Suppressor macrophage (primary cell): ENCODE measurements around the gene GID8.
"Not testable (repeated sequence)": the region's sequence is repeated elsewhere in the genome, so short reads cannot be mapped to it uniquely, and the experiment has no call there.

Experiments
- DNase-seq, 4 experiments: peaks; one replicate each; pipeline ENCODE4 v3.0.0-alpha.2; 2020 to 2022

GID8 gene

DNA sequence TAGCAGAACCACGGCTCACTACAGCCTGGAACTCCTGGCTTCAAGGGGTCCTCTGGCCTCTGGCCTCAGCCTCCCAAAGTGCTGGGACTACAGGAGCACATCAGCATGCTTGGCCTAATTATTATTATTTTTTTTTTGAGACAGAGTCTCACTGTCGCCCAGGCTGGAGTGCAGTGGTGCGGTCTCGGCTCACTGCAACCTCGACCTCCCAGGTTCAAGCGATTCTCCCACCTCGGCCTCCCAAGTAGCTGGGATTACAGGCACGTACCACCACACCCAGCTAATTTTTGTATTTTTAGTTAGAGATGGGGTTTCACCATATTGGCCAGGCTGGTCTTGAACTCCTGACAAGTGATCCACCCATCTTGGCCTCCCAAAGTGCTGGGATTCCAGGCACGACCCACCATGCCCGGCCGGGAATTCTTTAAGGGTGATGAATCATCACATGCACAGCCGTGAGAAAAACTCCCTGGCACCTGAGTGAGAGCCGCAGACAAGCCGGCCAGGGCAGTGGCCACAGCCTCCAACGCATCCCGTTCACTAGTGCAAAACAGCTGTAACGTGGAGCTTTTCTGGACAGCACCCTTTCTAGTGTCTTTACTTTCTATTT lies 14.8 kb upstream of the GID8 start:
- DNase-seq, result not testable (repeated sequence)

DNA sequence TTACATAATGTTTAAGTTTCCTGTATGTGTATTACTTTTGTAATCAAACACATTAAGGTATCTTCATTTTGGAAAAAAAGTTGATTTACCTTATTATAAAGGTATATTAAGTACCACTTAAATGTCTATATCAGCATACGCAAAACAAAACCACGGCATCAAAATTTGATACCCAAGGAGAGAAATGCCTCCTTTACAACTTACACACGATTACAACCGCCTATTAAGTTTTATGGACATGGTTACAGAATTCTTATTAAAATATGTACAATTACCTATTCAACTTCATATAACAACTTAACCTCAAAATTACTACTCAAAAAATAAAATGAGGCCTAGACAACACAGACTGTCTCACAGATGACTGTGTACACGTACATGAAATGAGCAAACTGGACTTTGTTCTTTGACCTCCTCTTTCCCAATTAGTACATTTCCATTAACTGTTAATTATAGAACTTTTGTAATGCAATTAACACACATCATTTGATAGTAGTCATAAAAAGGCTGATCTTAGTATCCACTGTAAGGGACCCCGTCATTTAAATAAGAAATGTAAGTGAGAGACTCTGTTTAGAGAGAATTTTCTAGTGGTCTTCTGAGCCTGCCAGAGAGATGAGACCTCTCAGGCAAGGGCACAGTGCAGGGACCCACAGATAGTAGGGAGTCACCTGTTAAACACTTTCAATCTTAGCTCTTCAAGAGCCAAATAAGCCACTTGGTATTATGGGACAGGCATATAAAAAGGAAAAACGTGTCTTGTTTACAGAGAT lies 14.1 kb upstream of the GID8 start:
- no peak for DNase-seq

DNA sequence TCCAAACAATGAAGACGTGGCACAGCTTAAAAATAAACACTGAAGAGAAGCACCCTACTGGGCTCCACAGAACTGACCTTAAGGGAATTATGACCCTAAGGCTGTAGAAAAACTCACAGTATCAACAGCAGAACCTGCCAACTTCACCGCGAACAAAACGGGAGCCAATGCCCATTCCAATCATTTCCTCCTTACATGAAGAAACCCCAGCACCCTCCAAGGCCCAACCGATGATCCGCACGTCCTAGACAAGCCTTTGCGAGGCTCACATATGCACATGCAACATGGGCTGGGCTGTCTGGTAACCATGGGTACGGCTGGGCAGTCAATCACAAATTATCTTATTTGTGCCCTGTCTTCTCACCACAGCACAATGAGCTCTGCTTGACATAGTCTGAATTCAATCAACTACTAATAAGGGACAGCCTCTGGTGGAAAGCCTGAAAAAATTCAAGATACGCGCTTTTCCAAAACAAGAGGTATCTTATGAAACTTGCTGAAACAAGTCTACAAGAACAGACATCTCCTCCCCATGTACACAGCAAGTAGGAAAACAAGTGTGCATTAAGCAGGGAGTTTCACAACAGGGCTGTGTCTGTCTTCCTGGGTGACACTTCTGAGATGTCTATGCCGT lies 13.4 kb upstream of the GID8 start:
- peak in 3 of 4 experiments; percentile 17 to 32 (median 31) for DNase-seq

DNA sequence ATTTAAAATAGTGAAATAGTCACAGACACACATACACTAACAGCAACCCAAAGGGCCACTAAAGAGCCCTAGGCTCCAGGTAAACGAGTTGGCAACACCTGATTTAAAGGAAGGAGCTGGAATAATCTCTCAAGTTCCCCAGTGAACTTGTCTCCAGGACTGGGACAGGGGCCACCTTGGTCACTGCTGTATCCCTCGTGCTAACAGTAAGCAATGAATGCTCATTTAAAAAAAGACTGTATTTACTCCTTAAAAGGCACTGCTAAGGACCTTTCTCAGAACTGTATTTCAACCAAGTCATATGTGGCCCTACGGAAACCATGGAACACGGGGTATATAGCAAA lies 12.9 kb upstream of the GID8 start:
- DNase-seq, result peak in 1 of 4 experiments; percentile 12

DNA sequence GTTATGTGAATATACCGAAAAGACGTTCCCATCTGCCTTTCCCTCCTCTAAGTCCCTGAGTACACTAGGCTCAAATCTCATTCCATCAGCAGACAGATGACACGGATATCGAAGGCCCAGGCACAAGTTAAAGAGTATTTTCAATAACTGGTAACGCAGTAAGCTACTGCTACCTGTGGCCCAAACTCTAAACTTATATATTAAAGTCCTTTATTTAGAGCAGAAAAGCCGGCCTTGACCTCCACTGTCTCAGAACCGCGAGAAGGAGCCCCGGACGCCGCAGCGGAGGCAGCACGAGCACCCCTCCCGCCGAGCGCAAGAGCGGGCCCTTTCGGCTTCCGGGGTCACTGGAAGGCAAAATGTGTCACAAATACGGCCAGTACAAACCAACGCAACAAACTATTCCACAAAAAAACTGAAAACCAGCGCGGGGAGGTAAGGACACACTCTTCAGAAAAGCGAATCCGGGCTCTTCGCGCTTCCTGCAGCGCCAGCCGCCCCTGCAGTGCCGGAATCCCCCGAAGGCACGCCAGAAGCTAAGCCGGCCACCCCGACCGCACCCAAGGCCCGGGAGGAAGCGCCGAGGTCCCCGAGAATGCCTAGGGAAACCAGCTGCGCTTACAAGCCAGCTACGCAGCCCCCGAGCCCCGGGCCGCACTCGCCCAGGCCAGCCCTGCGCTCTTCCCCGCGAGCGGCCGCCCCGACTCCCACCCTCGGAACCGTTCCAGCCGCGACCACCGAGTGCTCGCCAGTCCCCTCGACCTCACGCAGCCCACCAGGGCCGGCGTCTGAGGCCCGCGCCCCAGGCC lies 12.3 kb upstream of the GID8 start:
- peak; percentile 48 to 71 (median 58) for DNase-seq

DNA sequence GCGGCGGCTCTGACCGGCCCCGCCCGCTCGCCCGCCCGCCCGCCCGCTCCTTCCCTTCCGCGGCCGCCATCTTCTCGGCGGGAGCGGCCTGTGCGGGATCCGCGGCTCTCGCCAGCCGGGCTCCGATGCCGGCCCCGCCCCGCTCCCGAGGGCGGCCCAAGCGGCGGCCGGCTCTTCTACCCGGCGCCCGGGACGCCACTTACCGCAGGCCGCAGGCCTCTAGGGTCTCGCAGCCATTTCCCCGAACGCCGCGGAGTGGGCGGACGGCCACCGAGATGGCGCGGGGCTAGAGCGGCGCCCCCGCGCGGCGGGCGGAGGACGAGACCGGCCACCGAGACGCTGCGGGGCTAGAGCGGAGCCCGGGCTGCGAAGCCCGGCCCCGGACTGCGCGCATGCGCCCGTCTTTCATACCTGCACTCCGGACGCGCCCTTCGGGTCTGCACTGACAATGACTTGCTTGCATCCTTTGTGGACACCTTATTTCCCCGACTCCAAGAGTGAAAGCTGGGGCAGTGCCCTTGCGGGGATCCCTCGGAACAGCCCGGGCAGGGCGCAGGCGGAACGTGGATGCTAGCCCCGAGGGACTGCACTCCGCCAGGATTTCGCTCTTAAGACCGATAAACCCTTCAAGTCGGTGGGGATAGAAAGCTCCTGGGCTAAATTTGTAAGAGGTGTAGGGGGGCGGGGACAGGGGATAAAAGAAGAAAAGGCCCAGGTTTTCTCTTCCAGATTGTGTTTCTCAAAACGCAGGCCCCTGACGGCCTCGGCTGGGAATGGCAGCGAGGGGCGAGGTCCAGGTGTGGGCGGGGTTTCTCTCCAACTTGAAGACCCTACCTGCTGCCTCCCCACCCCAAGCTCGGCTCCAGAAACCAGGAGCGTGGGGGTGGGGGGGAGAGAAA lies 11.5 kb upstream of the GID8 start, which contains the start of gene DIDO1:
Gene DIDO1, minus strand, starts transcription at position 277 of the 899 bp plus-strand sequence.
- peak; percentile 90 to 96 (median 93) for DNase-seq

DNA sequence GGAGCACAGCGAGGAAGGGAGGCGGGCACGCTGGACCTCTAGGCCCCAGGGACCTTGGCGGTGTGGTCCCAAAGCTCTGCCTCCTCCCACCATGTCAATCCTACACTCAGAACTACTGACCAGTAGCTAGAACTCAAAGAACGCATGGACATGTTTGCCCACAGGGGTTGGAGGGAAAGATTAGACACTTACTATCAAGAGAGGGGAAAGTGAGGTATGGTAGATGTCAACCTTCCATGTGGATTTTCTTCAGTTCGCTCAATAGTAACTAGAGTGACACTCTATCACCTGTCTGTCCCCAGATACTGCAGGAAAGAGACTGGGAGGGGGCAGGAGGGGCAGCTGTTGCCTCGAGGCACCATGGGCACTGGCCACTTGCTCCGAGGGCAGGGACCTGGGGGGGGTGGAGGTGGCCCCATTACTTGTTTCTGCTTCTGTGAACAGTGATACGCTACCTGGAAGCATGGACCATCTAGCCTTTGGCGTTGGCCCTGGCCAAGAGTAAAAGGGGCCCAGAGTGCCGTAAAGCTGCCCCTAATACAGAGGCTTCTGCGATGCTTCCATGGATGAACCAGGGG lies 10.7 kb upstream of the GID8 start:
- DNase-seq, result no peak

DNA sequence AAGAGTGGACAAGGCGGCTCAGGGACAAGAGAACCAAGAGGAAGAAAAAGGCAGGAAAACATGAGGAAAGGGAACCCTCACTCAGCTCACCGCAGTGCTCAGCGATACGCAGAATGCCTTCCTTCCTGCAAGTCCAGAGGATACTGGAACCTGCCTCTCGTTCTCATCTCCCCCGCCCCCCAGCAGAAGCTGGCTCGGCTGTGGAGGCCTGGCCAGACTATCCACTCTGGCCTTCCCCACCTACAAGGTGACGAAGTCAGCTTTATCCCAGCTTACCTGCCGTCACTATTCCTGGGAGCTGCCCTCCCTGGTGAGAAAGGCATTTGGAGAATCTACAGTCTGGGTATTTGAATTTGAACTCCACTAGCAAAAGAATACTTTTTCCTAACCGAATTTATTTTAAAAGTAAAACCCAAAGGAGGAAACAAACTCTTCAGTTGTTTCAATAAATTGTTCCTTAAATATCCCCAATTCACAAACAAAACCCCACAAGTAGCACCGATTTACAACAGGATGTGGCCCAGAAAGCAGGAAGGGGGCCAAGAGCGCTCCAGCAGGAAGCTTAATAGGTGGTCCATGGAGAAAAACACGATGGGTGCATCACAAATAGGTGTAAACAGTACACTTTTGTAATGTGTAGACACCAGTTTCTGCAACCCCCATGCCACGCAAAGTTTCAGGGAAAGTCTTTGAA lies 9.6 kb upstream of the GID8 start:
- peak in 3 of 4 experiments; percentile 27 to 46 (median 36) for DNase-seq

DNA sequence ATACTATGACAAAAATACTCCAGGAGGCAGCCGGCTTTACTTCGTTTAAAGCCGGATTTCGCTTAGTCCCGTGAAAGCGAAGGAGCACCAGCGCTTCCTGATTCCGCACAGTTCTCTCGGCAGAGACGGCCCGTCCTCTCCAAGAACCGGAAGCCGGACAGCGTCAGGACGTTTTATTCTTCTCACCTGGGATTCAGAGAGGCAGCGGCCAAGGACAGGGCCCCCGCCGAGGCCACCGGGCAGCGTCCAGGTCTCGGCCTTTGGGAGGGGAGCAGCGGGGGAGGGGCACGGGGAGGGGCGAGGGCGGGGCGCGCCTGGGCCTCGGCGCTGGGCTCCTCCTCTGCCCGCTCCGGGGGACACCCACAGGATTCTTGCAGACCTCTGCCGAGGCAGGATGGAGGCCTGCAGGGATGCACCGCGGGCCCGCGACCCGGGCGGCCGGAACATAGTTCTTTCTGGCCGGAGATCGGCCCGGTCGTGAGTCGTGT lies 8.9 kb upstream of the GID8 start:
- DNase-seq, result peak; percentile 67 to 82 (median 78)

DNA sequence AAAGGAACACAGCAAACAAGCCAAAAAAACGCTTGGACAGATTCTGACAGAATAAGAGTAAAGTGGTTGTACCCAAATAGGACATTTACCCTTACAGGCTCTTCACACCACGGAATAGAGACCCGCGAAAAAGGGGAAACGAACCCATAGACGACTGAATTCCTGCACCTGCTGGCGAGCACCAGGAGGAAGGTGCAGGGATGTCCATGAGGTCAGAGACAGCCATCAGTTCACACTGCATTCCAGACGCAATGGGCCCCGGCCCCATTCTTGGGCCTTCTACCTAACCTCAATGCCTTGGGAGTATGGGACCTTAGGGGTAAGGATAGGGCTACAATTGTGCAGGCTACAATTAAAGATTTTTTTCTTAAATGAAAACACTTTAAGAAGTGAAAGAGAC lies 6.5 kb upstream of the GID8 start:
- no peak for DNase-seq

DNA sequence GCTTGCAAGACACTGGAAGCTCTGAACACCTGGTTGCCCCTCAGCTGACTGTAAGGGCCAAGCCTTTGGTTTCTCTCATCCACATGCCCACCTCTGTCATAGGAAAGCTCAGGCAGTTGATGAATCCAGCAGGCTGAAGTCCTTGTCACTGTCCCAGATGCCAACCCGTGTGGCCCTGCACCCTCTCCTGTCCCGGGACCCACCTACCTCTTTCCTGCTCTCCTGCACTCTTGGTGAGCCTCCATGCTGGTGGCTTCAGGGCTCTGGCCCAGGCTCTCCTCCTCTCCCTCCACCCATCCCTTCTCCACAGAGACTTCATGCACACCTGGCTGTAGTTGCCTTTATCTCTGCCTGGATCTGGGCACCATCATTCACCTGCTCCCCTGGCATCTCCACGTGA lies 4.0 kb upstream of the GID8 start:
- no peak for DNase-seq

DNA sequence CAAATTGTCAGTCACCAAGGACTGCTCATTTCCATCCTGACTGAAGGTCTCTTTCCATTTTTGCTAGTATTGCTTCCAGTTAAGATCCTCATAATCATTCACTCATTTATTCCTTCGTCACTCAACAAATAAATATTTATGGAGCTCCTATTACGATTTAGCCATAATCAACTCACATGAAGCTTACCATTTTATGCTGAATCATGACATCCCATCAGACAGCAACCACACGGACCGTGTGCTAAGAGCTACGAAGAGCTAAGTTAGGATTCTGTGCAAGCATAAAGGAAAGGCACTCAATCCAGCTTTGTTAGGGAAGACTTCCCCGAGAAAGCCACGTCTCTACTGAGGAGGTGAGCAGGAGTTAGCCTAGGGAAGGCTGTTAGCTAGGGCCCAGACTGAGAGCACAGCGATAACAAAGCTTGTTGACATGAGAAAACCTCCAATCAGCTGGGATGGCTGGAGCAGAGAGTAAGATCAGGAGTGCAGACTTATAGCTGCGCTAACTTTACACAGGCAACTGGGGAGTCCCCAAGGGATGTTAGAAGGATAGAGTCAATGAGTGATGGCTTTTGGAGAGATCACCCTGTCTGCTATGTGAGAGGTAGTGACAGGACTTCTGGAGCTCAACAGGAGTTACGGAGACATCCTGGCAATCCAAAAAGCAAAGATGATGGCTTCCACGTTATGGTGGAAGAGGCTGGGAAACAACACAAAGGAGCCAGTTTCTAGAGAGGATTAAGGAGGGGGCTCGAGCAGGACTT lies 2.6 kb upstream of the GID8 start:
- no peak for DNase-seq

DNA sequence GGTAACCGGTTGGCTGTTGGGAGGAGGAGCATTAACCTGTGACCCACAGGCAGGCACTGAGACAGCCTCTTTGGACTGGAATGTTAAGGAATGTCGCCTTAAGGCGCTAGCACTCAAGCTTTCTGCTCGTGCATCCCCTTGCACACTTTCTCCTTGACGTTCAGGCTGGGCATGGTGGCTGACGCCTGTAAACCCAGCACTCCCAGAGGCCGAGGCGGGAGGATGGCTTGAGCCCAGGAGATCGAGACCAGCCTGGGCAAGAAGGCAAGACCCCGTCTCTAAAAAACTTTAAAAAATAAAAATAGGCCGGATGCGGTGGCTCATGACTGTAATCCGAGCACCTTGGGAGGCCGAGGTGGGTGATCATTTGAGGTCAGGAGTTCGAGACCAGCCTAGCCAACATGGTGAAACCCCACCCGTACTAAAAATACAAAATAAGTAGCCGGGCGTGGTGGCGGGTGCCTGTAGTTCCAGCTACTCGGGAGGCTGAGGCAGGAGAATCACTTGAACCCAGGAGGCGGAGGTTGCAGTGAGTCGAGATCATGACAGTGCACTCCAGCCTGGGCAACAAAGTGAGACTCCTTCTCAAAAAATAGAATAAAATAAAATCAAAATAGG lies 1.9 kb upstream of the GID8 start:
- no peak for DNase-seq

DNA sequence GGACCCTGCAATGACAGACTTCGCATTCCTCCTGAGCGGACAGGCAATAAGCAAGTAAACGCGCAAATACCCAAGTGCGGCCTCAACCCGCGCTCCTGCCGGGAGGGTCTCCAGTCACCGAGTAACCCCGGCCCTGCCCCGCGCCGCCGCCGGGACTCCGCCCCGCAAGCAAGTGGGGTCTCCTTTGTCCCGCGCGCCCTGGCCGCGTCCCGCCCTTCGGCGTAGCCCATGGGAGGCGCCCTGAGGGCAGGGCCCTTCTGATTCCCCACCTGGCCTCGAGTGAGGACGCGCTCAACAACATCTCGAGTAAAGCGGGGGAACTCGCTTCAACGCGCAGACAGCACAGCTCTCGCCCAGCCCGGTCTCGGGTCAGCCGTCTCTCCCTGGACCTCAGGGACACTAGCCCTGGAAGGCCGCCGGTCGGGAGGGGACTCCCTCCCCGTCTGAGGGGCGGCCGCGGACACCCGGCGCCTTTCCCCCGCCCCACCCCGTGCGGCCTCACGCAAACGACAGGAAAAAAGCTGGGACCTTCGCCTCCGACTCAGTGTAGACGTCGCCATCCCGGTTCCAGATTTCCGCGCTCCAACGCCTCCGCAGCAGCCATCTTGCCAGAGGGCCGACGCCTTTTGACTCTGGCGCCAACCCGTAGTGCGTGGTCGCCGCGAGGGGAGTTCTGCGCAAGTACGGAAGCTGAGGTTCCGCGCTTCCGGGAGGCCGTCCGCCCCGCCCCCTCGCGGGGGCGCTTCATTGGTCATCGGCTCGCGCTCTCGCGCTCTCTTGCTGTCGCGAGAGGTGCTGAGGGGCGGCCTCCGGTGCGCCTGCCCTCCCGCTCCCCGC lies 461 bp upstream of the GID8 start:
- DNase-seq, result peak; percentile 98 to 99 (median 99)

DNA sequence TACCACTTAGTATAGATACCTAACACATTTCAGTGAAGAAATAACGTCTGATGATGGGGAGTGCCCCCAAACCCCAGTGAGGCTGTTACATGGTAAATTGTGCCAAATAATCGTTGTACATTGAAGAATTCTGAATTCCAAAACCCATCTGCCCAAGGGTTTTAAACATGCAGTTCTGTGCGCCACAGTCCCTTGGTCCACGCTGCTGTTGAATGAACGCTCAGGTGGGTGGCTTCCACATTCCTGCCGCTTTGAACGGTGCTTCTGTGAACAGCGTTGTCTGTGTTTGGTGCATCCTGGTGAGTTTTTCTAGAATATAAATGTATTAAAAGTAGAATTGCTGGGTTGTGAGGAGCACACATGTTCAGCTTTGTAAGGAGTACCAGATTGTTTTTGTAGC lies 2.9 kb downstream of the GID8 start:
- no peak for DNase-seq

DNA sequence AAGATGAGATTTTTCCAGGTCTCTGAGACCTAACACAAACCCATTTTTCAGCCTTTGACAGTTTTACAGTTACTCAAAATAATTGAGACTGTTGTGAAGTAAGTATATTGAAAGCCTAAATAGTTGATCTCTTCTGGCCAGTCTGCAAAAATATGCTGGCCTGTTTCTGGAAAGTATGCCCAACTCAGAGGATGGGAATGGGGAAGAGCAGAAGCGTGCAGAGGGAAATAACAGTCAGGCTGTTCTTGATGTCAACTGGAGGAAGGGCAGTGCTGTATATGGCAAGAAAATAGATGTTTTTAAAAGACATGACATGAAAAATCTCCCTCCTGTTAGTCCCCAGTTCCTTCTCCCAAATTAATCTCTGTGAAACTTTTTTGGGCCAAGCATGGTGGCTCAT lies 3.8 kb downstream of the GID8 start:
- DNase-seq, result no peak

DNA sequence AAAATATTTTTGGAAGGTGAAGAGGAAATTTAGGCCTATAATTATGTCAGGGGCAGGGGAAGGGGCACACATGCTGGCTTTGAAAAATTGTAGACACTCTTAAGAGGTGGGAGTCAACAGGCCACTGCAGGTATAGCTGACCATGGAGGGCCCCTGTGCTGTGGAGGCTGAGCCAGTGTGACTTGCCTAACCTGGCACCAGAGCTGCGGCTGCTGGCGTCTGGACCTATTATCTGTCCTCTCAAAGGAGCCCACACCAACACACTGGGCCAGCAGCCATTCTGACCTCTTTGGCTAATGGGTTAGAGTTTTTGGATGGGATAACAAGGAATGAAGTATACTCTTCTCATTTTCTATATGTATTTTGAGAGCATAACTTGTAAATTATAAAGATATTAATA lies 4.5 kb downstream of the GID8 start:
- no peak for DNase-seq

DNA sequence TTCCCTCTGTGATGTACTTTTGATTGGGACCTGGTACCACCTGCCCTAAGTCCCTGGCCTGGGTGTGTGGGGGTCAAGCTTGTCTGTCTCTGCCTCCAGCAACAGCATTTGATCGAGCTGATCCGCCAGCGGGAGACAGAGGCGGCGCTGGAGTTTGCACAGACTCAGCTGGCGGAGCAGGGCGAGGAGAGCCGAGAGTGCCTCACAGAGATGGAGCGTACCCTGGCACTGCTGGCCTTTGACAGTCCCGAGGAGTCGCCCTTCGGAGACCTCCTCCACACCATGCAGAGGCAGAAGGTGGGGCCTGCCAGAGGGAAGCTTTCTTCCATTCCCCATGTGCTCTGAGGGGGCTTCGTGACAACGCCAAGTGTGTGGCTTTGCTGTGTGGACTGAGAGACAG lies 5.4 kb downstream of the GID8 start:
- no peak for DNase-seq

DNA sequence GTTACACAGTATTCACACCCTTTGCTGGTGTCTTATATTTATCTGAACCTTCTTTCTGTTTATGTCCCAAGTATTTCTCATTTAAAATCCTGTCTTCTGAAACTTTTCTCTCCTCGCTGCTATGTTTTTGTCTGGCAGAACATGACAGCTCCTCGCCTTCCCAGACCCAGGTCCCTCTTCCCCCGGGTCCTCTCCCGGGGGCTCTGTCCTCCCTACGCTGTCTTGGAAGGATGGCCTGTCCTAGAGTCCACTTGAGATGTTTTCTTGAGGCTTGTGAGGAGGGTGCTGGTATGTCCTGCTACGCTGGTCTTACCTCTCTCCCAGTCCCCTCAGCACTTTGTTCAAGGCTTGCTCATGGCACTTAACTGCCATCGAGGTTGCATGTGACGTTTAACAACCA lies 6.2 kb downstream of the GID8 start:
- DNase-seq, result peak in 1 of 4 experiments; percentile 0
